T-helper 2 cell (primary cell): ENCODE results near the gene CYB5D1.
"Not testable (repeated sequence)": the region's sequence is repeated elsewhere in the genome, so short reads cannot be mapped to it uniquely, and the experiment has no call there.

Experiments used
- DNase-seq, 5 experiments: peaks; one replicate each; pipeline versions ENCODE4 v3.0.0 to v3.0.0-alpha.2; 2012 to 2022
- total RNA-seq, 2 donors: gene quantifications; one replicate each; lab custom pipeline; 2026; lab: John Stamatoyannopoulos, UW

Gene CYB5D1
- 3.4 to 8.7 reads per million in 2 donors for total RNA-seq

GRCh38 chr17:7857713-7858521, at the start of gene CYB5D1:
TSS of gene CYB5D1 (plus strand) at chr17:7858003. CDS start at chr17:7858135, 132 bp downstream.
- DNase-seq, result peak; percentile 58 to 94 (median 84)

GRCh38 chr17:7809086-7809790, 48.6 kb upstream of the CYB5D1 start:
- no peak for DNase-seq

- not testable (repeated sequence) for DNase-seq
Observed at GRCh38 chr17:7809791-7810343, 47.9 kb upstream of the CYB5D1 start.

GRCh38 chr17:7811251-7811650, 46.6 kb upstream of the CYB5D1 start:
- DNase-seq, result no peak

GRCh38 chr17:7814969-7815368, 42.8 kb upstream of the CYB5D1 start:
- DNase-seq, result no peak

GRCh38 chr17:7816926-7817642, 40.7 kb upstream of the CYB5D1 start:
- no peak for DNase-seq

- no peak for DNase-seq
Observed at GRCh38 chr17:7817643-7817964, 40.2 kb upstream of the CYB5D1 start.

- DNase-seq, result no peak
Observed at GRCh38 chr17:7818026-7818425, 39.8 kb upstream of the CYB5D1 start.

- no peak for DNase-seq
Observed at GRCh38 chr17:7818746-7819645, 38.8 kb upstream of the CYB5D1 start.

GRCh38 chr17:7820231-7820630, 37.6 kb upstream of the CYB5D1 start:
- no peak for DNase-seq

- DNase-seq, result no peak
Observed at GRCh38 chr17:7822126-7822525, 35.7 kb upstream of the CYB5D1 start.

- no peak for DNase-seq
Observed at GRCh38 chr17:7823581-7824001, 34.2 kb upstream of the CYB5D1 start.

GRCh38 chr17:7824021-7824924, 33.5 kb upstream of the CYB5D1 start:
- no peak for DNase-seq

GRCh38 chr17:7825206-7825990, 32.4 kb upstream of the CYB5D1 start:
- DNase-seq, result no peak

GRCh38 chr17:7830616-7831015, 27.2 kb upstream of the CYB5D1 start:
- no peak for DNase-seq

GRCh38 chr17:7831233-7831632, 26.6 kb upstream of the CYB5D1 start:
- no peak for DNase-seq

GRCh38 chr17:7832431-7832830, 25.4 kb upstream of the CYB5D1 start:
- no peak for DNase-seq

GRCh38 chr17:7833011-7833794, 24.6 kb upstream of the CYB5D1 start:
- no peak for DNase-seq
